ENCODE results near the gene DBNL.

DNA sequence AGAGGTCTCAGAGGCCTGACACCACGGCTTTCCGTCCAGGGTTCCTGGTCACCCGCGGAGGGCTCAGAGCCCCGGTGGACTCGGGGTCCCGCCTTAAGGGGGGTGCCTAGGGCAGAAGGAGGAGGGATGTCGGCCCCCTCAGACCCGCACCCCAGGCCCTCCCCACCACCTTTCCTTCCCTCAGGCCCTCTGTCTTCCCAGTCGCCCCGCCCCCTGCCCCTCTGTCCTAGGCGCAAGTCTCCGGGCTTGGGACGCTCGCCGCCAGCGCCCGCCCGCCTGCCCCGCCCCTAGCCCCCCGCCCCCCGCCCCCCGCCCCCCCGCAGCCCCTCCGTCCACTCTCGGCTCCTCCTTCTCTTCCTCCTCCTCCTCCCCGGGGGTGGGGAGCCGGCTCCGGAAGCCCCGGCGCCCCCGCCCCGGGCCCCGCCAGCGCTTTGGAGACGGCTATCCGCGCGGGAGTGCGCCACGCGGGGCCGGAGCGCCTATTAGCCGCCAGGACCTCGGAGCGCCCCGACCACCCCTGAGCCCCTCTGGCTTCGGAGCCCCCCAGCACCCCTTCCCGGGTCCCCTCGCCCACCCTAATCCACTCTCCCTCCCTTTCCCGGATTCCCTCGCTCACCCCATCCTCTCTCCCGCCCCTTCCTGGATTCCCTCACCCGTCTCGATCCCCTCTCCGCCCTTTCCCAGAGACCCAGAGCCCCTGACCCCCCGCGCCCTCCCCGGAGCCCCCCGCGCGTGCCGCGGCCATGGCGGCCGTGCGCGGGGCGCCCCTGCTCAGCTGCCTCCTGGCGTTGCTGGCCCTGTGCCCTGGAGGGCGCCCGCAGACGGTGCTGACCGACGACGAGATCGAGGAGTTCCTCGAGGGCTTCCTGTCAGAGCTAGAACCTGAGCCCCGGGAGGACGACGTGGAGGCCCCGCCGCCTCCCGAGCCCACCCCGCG, 59.7 kb downstream of the DBNL start, which contains the start of gene AEBP1:
- TF ChIP-seq EZH2 (IDR thresholded peaks at IDR 0.05; ENCODE audit: insufficient read depth, poor library complexity, severe bottlenecking) (no peak), EZH2phosphoT487 (IDR thresholded peaks at IDR 0.05; ENCODE audit: insufficient read depth, low read depth) (no peak)
